Tibial nerve (tissue), 4 donors: ENCODE results near the gene CALHM4.

Source experiments
- EP300 ChIP-seq, 2 donors: sonication (generic); formaldehyde crosslinking; IDR thresholded peaks; one replicate each; pipeline ENCODE4 v1.6.1; 2017; ENCODE audit warnings: antibody characterized with exemption in 2 of 2, mild to moderate bottlenecking in 1 of 2
- POLR2A ChIP-seq, 2 donors: fragments of 450-650 bp; IDR thresholded peaks; one replicate each; pipeline ENCODE4 v1.6.1; 2017; ENCODE audit warnings: antibody characterized with exemption in 2 of 2, mild to moderate bottlenecking in 2 of 2, moderate library complexity in 2 of 2
- TF ChIP-seq, protein P1 (sequence below), 5 experiments: fragments of 200-600 bp in 3 of 5; fragments of 450-650 bp in 2 of 5; sonication (generic) in 3 of 5; IDR thresholded peaks; one replicate each; pipeline ENCODE4 v1.5.1; 2016 to 2019; ENCODE audit warnings: antibody characterized with exemption in 5 of 5, mild to moderate bottlenecking in 3 of 5, moderate library complexity in 2 of 5

DNA sequence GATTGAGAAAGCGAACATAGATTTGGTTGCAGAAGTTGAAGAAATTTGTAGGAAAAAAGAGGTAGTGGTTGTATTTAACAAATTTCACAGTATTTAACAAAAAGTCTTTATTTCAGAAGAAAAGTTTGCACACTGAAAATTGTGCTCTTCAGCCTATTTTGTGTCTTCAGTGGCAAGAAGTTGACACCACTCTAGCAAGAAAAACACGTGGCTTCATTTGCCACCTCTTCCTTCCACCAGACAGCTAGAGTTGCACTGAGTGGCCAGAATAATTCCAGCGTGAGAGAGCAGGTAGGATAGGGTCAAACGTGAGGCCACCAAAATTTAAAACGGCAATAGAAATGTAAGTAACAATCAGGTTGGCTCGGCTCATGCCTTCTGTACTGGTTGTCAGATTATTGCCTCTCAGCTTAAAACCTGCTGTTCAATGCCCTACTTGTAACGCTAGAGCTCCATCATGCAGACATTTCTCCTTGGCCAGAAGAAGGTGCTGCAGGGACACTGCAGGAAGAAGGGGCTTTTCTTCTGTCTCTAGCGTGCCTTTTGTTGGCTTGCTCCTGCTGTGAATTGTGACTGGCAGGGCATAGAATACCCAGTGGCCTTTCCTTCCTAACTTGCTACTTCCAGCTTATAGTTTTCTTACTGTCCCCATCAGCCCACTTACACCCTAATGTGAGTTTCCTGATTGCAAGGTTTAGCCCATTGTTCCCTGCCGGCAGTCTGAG lies 20.2 kb upstream of the CALHM4 start:
- TF ChIP-seq, protein P1, sequence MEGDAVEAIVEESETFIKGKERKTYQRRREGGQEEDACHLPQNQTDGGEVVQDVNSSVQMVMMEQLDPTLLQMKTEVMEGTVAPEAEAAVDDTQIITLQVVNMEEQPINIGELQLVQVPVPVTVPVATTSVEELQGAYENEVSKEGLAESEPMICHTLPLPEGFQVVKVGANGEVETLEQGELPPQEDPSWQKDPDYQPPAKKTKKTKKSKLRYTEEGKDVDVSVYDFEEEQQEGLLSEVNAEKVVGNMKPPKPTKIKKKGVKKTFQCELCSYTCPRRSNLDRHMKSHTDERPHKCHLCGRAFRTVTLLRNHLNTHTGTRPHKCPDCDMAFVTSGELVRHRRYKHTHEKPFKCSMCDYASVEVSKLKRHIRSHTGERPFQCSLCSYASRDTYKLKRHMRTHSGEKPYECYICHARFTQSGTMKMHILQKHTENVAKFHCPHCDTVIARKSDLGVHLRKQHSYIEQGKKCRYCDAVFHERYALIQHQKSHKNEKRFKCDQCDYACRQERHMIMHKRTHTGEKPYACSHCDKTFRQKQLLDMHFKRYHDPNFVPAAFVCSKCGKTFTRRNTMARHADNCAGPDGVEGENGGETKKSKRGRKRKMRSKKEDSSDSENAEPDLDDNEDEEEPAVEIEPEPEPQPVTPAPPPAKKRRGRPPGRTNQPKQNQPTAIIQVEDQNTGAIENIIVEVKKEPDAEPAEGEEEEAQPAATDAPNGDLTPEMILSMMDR (IDR thresholded peaks at IDR 0.05) = no peak
- TF ChIP-seq POLR2A (IDR thresholded peaks at IDR 0.05) (no peak), EP300 (IDR thresholded peaks at IDR 0.05) (no peak)
